Activated effector memory CD4-positive, alpha-beta T cell treated with anti-CD3 and anti-CD28 coated beads, Interleukin-2, amount 50 U/mL, for 16 hours (primary cell): ENCODE results near the gene STON2.
"Not testable (repeated sequence)": the region's sequence is repeated elsewhere in the genome, so short reads cannot be mapped to it uniquely, and the experiment has no call there.

Experiments used
- DNase-seq: peaks from one replicate; pipeline ENCODE4 v3.0.0-alpha.2; 2020

Gene STON2

DNA sequence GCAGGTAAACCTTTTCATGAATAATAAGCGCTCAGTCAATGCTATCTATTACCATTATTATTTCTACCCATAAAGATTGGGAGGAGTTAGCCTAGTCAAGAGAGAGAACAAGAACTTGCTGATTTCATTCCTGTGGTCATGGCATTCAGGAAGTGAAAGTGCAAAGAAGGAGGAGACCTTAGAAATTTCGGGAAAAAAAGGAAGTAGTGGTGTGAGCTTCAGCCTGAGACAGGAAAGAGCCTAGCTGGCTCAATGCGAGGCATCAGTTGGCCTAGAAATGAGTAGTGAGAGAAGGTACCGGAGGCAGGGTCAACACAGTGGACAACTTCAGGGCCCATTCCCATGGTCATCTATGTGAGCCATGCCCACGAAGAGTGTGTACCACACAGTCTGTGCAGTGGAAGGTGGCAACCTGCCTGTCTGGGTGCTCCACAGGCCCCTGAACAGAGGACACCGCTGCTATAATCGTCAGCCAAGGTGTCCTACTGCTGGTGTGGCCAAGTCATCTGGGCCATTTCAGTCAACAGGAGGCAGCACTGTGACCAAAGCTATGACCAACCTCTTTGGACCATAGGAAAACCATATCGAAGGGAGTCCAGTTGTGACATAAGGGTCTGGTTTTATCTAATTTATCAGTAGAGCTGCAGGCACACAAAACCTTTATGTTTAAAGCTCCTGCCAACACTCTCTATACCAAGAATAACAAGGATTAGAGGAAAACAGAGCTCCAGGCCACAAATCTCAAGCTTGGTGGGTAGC lies 16.2 kb upstream of the STON2 start:
- DNase-seq = no peak

DNA sequence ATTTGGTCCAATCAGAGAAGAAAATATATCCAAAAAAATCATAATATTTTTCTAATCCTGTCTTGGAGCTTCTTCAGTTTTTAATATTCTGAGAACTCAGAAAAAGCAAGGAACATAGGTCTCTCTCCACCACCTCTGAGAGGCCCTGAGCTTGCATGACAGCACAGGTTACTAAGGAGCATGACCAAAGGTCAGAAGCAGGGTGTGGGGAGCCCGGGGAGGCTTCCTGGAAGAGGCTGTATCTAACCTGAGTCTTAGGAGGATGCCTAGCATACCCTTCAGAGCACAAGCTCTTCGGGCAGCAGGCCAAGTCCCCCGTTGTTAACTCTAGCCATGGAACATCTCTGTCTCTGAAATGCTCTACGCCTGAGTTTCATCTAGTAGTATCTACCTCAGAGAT lies 15.7 kb upstream of the STON2 start:
- DNase-seq = no peak

DNA sequence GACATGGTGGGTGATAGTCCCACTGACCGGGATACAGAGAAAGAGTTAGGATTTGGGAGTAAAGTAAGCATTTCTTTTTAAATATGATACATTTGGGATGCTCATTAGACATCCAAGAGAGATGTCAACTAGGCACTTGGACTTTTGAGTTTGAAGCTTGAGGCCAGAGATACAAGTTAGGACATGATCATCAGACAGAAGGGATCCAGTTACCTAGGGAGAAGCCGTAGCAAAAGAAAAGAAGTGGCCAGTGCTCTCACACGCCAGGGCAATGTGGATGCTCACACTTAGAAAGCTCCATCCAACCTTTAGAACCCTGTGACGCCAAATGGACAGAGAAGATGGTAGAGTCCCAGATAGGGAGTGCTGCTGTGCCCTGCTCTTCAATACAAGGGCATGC lies 14.0 kb upstream of the STON2 start:
- DNase-seq = no peak

DNA sequence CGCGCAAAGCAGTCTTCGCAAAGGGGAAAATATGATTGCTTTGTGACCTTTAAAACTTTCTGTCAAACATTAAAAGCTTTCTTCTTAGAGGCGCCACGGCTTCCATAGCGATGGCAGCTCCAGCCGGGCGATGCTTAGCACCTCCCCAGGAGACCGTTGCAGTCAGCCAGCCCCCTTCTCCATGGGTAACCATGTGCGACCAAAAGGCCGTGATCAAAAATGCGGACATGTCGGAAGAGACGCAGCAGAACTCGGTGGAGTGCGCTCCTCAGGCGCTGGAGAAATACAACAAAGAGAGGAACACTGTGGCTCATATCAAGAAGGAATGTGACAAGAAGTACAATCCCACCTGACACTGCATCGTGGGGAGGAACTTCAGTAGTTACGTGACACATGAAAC lies 12.7 kb upstream of the STON2 start:
- no peak for DNase-seq

DNA sequence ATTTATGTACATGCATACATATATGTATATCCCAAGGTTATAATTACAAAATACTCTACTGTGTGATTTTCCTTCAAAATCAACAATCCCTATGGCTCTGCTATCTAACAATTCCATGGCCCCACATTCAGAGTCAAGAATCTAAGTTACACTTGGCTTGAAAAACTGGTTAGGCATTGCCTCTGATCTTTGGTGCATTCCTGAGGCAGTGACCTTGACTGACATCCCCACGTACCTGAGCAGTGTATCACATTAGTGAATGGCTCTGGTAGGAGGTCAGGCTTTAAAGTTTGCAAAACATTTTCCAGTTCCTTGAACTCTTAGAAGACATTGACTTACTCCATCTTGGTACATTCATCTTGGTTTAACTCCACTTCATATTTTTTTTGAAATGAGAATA lies 8.5 kb upstream of the STON2 start:
- no peak for DNase-seq

DNA sequence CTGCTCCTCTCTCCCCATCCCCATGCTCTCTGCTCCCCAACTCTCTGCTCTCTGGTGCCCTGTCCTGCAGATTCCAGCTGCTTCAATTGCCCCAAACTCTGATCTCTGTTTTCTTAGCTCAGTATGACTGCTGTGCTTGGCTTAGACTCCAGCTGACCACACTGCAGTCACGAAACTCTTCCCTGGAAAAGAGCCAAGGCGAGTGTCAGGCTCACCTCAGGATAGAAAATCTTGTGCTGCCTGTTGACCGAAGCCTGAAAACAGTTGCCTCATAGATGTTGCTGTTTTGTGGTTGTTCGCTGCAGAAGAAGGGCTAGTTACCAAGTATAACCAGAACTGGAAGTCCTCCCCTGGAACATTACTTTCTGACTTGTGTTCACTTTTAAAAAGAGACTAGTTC lies 6.7 kb upstream of the STON2 start:
- no peak for DNase-seq

DNA sequence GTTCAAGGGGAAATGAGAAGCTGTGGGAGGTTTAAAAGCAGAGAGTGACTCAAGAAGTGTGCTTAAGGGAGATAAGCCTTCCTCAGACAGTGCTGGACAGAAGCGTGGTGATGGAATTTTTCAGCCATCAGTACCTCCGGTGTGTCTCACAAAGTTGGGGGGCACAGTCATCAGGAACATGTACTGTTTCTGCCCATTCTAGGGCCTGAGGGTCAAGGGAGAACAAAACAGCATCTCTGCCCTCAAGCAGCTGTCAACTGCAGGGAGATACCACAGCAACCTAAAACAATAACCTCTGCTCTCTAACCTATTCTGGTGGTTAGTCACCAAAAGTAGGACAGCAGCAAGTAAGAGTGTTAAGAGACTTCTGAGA lies 2.0 kb upstream of the STON2 start:
- no peak for DNase-seq

DNA sequence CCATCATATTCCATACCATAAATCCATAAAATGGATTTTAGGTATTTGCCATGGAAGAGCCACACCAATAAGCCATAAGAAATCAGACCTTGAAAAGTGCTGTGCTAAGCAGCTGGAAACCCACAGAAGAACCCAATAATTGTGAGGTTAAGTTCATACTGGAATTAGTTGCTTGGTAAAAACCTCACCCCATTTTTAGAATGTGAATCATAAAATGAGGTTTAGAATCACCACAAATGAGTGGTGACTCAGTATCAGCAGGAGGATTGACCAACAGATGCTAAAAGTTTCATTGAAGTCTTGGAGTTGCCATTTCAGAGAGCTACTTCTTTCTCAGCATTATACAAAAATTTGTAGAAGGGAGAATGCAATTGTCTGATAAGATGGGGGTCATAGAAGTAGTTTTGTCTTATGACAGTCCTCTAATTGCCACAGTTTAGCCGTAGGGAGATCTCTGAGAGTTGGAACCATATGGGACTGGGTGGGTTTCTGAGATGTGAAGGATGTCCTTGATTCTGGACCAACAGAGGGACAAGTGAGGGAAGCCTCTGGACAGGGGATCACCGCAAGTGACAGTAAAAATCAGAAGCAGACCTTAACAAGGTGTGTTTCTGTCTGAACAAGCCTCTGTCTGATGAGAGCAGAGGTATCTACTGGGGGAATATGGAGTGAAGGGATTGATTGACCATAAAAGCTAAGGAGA lies 1.4 kb upstream of the STON2 start:
- no peak for DNase-seq

DNA sequence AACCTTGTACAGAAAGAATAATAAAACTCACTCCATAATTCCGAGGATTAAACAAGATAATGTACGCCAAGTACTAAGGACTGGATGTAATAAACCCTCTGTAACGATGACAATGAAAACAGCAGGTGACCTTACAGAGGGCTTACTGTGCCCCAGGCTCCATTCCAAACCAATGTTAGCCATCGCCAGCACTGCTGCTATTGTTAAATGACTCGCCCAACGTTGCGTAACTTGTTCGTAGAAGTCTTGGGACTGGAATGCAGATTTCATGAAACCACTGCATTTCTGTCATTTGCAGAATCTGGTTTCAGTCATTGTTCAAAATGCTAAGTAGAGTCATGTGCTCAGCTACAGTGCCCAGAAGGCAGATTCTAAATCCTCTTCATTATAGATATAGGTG lies 728 bp upstream of the STON2 start:
- DNase-seq = no peak

DNA sequence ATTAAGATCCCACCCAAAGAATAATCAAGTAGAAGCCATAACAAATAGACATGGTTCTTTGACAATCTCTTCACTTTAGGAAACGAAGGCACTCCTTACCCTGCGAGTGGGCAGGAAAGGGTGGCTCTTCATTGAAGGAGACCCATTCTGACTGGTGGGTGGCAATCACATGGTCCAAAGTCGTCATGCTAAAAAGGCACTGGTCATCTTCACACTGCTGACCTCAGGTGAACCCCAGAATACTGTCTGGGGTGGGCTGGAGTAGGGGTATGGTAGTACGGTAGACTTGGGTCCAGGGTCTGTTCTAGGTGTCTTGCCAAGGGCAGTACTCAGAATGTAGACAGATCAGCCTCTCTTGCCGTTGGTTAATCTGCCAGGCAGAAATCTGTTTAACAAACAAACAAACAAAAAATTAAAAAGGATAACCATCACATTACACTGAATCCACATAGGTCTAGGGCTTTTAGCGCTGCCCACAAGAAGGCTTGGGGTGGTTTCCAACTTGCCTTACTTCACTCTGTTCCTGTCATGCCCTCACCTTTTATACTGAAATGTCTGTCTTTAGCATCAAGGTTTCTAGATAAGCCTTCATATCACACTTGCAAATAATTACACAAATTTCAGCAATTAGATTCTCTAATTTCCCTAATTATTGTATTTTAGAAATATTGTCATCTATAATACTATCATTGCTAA lies 1.8 kb downstream of the STON2 start:
- no peak for DNase-seq

DNA sequence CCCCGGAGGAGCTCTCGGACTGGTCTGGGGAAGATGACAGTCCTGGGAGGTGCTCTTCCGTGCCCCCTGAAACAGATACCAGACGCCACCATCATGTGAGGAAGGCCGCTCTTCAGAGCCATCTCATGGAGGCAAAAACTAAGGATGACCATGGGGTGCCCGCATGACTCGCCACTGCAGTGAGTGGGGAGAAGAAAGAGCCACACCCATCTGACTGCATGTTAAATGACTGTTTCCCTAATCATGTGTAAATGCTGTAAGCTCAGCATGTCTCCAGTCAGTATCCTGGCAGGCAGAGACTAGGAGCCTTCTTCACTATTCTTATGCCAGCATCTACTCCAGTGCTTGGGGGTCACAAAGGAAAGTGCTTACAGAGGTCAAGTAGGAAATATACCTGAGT lies 4.0 kb downstream of the STON2 start:
- DNase-seq = no peak

DNA sequence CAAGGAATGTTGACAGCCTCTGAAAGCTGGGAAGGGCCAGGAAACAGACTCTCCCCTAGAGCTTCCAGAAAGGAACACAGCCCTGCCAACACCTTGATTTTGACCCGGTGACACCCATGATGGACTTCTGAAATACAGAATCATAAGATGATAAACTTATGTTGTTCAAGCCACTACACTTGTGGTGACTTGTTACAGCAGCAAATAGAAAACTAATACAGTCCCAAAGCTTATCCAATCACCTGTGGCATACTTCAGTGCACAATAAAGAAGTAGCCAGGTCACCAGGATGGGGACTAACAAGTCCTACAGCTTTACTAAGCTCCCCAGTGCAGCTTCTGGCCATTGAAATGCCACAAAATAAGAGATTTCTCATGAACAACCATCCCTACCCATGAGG lies 5.4 kb downstream of the STON2 start:
- no peak for DNase-seq

DNA sequence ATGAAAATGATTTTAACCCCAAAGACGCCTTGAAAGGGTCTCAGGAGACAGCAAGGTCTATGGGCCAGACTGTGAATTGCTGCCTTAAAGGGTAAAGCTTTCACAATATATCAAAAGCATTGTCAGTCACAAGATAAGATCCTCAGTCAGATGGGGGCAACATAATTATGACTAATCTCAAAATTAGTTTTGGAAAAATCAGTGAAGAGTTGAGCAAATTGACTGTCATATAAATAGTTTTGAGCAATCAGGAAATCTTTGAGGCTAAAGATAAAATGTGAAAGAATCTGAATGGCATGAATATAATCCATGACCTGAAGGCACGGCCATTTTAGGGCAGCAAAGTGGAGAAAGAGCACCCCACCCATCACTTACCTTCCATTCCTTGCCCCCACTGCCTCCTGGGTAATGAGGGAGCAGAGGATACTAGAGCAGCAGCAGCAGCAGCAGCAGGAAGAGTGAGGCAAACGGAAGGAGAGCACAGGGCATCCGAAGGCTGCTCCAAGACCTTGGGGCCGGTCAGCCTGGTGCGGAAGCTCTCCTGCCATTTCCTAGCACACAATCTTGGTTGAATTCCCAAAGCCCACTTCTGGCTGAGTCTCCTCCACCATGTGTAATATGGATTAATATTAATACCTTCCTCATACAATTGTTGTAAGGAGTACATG lies 7.0 kb downstream of the STON2 start:
- DNase-seq = no peak

DNA sequence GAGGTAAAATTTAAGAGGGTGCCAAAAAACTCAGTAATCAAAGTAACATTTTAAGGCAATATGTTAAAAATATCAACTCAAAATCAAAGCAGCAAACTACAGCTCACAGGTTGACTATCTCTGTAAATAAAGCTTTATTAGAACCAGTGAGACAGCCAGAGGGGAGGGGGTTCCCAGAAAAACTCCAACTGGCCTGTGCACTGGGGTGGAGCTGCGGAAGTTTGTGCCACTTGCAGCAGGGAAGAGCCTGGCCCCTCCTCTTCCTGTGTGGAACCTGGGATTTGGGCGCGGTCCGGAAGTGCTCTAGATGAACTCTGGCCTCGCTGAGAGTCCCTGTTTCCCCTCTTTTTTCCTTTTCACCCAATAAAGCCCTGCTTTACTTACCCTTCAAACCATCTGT lies 8.1 kb downstream of the STON2 start:
- no peak for DNase-seq

DNA sequence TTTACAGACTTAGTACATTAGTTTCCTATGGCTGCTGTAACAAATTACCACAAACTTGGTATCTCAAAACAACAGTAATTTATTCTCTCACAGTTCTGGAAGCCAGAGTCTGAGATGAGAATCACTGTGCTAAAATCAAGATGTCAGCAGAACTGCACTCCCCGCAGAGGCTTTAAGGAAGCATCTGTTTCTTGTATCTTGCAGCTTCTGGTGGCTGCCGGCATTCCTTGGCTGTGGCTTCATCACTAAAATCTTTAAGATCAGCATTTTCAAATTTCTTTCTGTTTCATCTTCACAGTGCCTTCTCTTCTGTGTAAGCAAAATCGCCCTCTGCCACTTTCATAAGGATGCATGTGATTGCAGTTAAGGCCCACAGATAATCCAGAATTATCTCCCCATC lies 9.4 kb downstream of the STON2 start:
- no peak for DNase-seq

DNA sequence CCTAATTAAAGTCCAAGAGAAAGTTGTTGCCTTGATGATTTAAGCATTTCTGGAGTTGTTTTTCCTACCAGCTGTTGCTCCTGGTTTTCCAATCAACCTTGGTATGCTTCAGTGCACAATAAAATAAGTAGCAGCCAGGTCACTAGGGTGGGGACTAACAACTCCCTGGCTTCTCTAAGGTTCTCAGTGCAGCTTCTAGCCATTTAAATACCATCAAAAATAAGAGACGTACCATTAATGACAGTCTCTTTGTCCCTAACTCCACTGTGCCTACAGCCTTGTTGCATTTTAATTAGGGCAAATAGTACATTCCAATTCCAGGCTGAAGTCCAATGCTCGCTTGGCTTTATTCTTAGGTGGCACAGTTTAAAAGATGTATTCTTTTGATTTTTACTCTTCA lies 11.8 kb downstream of the STON2 start:
- no peak for DNase-seq

DNA sequence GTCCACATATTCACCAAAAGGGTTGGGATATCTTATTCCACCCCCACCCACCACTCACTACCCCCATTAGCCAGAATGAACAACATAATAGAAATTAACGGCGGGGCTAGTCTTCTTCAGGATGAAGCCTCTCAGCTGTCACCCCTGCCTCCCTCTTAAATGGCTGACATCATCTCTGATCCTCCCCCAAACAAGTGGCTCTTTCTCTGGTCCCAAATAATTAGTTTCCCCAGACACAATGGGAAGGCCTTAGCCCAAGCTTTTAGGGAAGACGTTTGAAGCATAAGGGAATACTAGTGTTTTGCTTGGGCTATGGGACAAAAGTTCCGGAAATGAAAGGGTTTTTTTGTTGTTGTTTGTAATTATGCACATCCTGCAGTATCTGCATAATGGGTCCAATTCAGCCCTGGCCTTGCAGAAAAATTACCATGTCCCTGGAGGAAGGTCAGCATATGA lies 13.8 kb downstream of the STON2 start:
- DNase-seq = no peak

DNA sequence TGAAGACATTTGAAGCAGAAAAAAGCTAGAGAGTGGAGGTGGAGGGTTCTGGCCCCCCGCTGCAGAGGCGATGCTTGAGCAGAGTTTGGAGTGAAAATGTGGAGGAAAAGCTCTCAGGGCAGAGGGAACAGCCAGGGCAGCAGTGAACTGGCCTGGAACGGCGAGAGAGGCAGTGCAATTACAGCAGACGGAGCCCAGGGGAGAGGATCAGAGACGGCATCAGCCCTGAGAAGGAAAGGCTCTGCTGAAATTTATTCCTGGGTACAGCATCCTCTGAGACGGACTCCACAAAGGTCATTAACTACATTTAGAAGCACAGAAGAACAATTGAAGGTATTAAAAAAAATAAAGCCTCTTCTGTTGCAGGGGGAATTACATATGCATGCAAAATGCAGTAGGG lies 14.2 kb downstream of the STON2 start:
- no peak for DNase-seq

DNA sequence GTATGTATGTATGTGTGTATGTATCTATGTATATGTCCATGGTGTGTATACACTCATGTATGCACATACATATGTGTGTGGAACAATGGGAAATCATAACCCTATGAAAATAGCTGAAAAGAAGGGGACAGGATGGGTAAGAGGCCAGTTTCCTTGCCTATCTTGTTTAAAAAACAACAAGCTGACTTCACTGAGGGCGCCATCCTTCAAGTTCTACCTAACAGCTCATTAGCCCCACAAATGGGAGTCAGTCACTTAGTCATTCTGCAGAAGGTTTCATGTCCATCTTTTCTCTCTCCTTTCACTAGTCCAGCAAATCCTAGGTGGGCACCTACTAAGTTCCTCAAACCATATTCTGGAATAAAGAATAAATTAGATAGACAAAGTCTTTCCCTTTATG lies 14.7 kb downstream of the STON2 start:
- no peak for DNase-seq

DNA sequence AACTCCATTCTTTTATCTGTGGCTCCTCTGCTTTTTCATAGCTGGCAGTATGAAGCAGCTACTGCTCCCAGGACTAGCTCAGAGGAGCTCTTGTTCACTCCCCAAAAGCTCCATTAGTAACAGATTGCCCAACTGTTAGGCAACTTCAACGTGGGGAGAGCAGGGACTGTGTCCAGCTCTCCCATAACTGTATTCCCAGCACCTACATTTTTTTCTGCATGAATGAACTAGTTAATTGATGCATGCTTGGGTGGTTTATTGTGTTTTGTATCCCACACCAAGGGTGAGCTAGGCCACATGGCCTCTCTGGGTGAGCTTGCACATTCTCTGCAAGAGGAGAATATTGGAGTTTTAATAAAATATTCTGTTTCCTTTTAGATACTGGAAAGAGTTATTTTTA lies 15.2 kb downstream of the STON2 start:
- DNase-seq = no peak

DNA sequence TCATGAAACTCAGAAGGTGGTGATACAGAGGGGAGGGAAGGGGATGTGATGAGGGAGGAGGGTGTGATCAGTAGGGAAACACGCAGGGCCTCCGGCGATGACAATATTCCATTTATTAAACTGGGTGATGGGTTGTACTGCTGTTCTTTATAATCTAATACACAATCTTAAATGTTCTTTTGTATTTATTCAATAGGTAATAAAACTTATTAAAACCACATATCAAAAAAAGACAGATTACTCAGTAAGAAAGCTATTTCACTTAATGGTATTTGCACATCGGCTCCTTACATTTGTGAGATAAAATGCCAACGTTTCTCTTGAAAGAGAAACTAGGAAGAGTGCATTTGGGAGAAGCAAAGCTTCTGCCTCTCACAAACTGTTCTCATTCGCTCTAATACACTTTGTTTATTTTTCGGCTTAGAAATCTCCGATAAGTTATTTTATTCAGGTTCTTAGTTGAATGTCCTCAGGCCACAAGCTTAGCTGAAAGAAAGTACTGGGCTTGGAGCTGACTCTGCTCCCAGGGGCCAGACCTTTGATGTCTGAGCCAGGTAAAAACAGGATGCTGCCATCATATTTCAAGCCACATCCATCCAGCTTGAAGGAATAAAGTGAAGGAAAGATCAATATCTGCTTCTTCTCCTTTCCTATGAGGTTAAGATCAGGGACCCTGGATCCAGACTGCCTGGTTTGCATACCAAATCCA lies 17.5 kb downstream of the STON2 start:
- DNase-seq = no peak

DNA sequence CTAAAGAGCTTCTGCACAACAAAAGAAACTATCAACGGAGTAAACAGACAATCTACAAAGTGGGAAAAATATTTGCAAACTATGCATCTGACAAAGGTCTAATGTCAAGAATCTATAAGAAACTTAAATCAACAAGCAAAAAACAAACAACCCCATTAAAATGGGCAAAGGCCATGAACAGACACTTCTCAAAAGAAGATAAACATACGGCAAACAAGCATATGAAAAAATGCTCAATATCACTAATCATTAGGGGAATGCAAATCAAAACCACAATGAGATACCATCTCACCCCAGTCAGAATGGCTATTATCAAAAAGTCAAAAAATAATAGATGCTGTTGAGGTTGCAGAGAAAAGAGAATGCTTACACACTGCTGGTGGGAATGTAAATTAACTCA lies 20.1 kb downstream of the STON2 start:
- not testable (repeated sequence) for DNase-seq

DNA sequence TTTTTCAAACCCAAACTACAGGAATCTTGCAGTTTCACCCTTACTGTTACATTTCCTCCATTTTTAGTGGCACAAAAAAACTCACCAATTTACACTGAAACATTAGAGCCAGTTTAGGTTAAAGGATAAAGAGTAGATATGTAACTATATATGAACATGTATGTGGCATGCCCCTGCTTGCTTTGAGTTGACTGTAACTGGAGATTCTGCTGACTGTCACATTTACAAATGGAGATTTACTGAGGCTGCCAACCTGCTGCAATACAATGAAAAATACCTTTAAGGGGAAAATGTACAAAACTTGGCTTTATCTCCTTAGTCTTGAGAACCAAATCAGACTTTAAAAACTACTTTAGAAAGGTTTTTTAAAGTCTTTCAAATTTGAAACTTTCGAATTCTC lies 28.3 kb downstream of the STON2 start:
- DNase-seq = no peak
